IPS DF 6.9 (cell line): Measurements from ENCODE around the gene TSKU.

Experiments
- DNase-seq: peaks from one replicate; pipeline ENCODE4 v3.0.0-alpha.2; 2013; ENCODE audit warnings: low read depth, low spot score
- H3K27ac ChIP-seq: one replicate; pipeline ENCODE4 v1.5.1; 2013; ENCODE audit warnings: low read length, control low read depth
- H3K27me3 ChIP-seq: 2 replicates; pipeline ENCODE4 v1.6.1; 2013; ENCODE audit warnings: mild to moderate bottlenecking, low read length; ENCODE audit not compliant: control insufficient read depth, insufficient read depth
- H3K36me3 ChIP-seq: 2 replicates; pipeline ENCODE4 v1.6.1; 2013; ENCODE audit warnings: low read length; ENCODE audit not compliant: control insufficient read depth, insufficient read depth
- H3K4me1 ChIP-seq: 2 replicates; pipeline ENCODE4 v1.6.1; 2013; ENCODE audit warnings: low read length; ENCODE audit not compliant: control insufficient read depth, insufficient read depth
- H3K4me3 ChIP-seq: 2 replicates; pipeline ENCODE4 v1.5.1; 2013; ENCODE audit warnings: mild to moderate bottlenecking, low read length
- H3K9me3 ChIP-seq: 2 replicates; pipeline ENCODE4 v1.6.1; 2013; ENCODE audit warnings: low read length, inconsistent platforms; ENCODE audit not compliant: control insufficient read depth, insufficient read depth
- WGBS: extraction: QIAGEN DNeasy Blood & Tissue Kit; methylation state at CpG from one replicate; pipeline ENCODE4 v1.1.7; 2013; ENCODE audit warnings: mixed read lengths, missing lambda C conversion rate; ENCODE audit not compliant: insufficient read length, insufficient coverage; 5-methylcytosine and 5-hydroxymethylcytosine counted together

The TSKU gene

GRCh38 chr11:76770642-76771445 lies 12.3 kb upstream of the TSKU start:
- H3K36me3 ChIP-seq = no peaks in the 10 kb centered on the region
- H3K4me1 ChIP-seq = peaks cover 5% of the 10 kb centered on the region; the same call in 1 of the 2 replicates
- no peaks in the 10 kb centered on the region for H3K9me3 ChIP-seq
- DNase-seq = no peak
- H3K4me3 ChIP-seq = no peak overlapping the region
- WGBS = no CpG with 5 or more reads among the region's 6 CpGs
- H3K27me3 ChIP-seq = no peaks in the 10 kb centered on the region
- H3K27ac ChIP-seq = no peak overlapping the region

- H3K9me3 ChIP-seq = no peaks in the 10 kb centered on the region
- no CpG with 5 or more reads among the region's 8 CpGs for WGBS
- no peak overlapping the region for H3K27ac ChIP-seq
Observed at GRCh38 chr11:76771446-76772099, 11.6 kb upstream of the TSKU start.

DNA sequence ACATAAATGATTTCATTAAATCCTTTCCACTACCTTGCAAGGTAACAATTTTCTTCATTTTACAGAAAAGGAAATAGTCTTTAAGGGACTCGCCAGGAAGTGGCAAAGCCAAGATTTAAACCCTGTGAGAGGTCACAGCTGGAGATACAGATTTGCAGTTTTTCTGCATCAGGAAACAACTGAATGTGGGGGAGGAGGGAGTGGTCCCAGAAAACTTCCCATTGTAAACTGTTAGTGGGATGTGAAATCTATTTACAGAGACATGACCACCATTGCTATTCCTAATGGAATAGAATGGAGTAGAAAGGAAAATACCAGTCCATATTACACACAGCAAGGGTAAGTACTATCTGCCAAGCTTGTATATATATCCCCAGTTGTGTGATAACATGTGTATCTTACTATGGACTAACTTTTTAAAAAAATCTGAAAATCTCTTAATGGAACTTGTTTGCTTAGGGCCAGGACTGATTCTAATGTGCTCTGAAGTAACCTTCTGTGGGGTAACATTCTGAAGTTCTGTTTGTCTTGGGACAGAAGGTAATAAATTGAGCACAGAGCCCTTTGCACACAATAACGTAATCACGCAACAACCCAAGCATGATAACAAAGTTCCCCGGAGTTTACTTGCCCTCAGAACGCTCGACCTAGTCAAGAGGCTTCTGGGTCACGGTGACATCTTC lies 10.9 kb upstream of the TSKU start:
- WGBS = no CpG with 5 or more reads among the region's 7 CpGs
- Histone ChIP-seq H3K4me1 (peaks cover 5% of the 10 kb centered on the region; the same call in 1 of the 2 replicates), H3K36me3 (no peaks in the 10 kb centered on the region), H3K9me3 (no peaks in the 10 kb centered on the region), H3K27me3 (no peaks in the 10 kb centered on the region), H3K4me3 (no peak overlapping the region), H3K27ac (no peak overlapping the region)
- DNase-seq = no peak

More at GRCh38 chr11:76771446-76772099, 11.6 kb upstream of the TSKU start:
- no peaks in the 10 kb centered on the region for H3K36me3 ChIP-seq
- no peak for DNase-seq
- H3K4me3 ChIP-seq = no peak overlapping the region
- H3K4me1 ChIP-seq = peaks cover 5% of the 10 kb centered on the region; the same call in 1 of the 2 replicates
- no peaks in the 10 kb centered on the region for H3K27me3 ChIP-seq

GRCh38 chr11:76772783-76773106 lies 10.4 kb upstream of the TSKU start:
- peaks cover 5% of the 10 kb centered on the region; the same call in 1 of the 2 replicates for H3K4me1 ChIP-seq
- DNase-seq = no peak
- no peaks in the 10 kb centered on the region for H3K9me3 ChIP-seq
- H3K27me3 ChIP-seq = no peaks in the 10 kb centered on the region
- WGBS = no CpG with 5 or more reads among the region's 5 CpGs
- H3K4me3 ChIP-seq = no peak overlapping the region
- no peaks in the 10 kb centered on the region for H3K36me3 ChIP-seq
- no peak overlapping the region for H3K27ac ChIP-seq

DNA sequence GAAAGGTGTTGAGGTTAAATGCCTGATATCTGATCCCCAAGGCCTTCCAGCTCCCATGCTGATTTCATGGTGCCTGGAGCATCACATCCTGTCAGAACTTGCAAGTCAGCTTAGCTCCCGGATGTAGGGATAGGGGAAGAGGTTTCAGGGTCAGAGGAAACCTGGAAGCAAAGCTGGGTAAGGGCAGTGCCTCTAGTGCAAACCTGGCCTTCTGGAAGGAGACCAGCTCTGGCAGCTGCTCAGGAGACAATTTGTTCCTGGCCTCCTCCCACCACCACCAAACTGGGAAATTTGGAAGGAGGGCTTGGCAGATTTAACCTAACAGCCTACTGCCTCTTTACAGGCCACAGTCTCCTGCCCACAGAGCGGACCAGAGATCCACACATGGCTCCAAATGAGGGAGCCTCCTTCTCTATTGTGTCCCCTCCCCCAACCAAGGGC lies 9.2 kb upstream of the TSKU start:
- no peak for DNase-seq
- no peaks in the 10 kb centered on the region for H3K27me3 ChIP-seq
- H3K4me1 ChIP-seq = no peaks in the 10 kb centered on the region
- no CpG with 5 or more reads among the region's 2 CpGs for WGBS
- H3K36me3 ChIP-seq = no peaks in the 10 kb centered on the region
- no peak overlapping the region for H3K4me3 ChIP-seq
- H3K27ac ChIP-seq = no peak overlapping the region
- H3K9me3 ChIP-seq = no peaks in the 10 kb centered on the region

GRCh38 chr11:76776472-76776871 lies 6.7 kb upstream of the TSKU start:
- H3K36me3 ChIP-seq = no peaks in the 10 kb centered on the region
- H3K4me3 ChIP-seq = no peak overlapping the region
- no CpG with 5 or more reads among the region's 3 CpGs for WGBS
- H3K9me3 ChIP-seq = no peaks in the 10 kb centered on the region
- no peaks in the 10 kb centered on the region for H3K27me3 ChIP-seq
- peaks cover 2% of the 10 kb centered on the region; the same call in 1 of the 2 replicates for H3K4me1 ChIP-seq
- no peak for DNase-seq
- H3K27ac ChIP-seq = no peak overlapping the region

DNA sequence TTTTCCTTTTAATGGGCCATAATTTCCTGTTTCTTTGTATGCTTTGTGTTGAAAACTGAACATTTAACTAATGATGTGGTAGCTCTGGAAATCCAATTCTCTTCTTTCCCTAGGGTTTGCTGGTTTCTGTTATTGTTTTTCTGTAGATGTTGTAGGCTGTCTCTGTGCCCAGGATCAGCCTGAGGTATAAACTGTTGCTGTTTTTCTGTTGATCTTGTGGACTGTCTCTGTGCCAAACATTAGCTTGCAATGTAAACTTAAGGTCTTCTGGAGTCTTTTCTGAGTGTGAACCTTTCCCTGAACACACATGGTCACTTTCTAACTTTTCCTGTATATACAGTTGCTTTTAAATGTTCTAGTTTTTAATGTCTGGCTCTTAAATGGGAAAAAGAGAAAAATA lies 5.9 kb upstream of the TSKU start:
- Histone ChIP-seq H3K36me3 (no peaks in the 10 kb centered on the region), H3K27ac (no peak overlapping the region), H3K4me3 (no peak overlapping the region), H3K27me3 (no peaks in the 10 kb centered on the region), H3K9me3 (no peaks in the 10 kb centered on the region), H3K4me1 (peaks cover 5% of the 10 kb centered on the region; the same call in 1 of the 2 replicates)
- no peak for DNase-seq

DNA sequence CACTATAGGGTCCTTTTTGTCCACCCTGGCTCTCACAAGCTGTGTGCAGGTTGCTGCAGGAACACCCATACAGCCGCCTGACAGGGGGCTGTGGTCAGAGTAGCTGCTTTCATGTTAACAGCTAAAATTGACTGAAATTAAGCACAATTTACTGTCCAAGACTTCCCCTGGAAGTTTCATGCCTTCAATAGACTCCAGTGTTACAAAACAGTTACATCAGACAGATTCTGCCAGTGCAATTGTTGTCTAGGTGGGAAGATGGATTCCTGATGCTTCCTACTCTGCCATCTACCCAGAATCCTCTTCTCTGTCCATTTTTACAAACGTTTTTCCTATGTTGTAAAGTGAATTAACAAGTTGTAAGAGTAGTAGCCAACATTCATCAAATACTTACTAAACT lies 5.3 kb upstream of the TSKU start:
- Histone ChIP-seq H3K36me3 (no peaks in the 10 kb centered on the region), H3K27ac (no peak overlapping the region), H3K4me3 (no peak overlapping the region), H3K27me3 (no peaks in the 10 kb centered on the region), H3K4me1 (peaks cover 5% of the 10 kb centered on the region; the same call in 1 of the 2 replicates), H3K9me3 (no peaks in the 10 kb centered on the region)
- no peak for DNase-seq
- no CpG with 5 or more reads among the region's 2 CpGs for WGBS

- Histone ChIP-seq H3K36me3 (no peaks in the 10 kb centered on the region), H3K27ac (no peak overlapping the region), H3K4me3 (no peak overlapping the region), H3K4me1 (peaks cover 5% of the 10 kb centered on the region; the same call in 1 of the 2 replicates), H3K27me3 (no peaks in the 10 kb centered on the region), H3K9me3 (no peaks in the 10 kb centered on the region)
- no CpG with 5 or more reads among the region's 3 CpGs for WGBS
- no peak for DNase-seq
Observed at GRCh38 chr11:76778874-76779273, 4.3 kb upstream of the TSKU start.

DNA sequence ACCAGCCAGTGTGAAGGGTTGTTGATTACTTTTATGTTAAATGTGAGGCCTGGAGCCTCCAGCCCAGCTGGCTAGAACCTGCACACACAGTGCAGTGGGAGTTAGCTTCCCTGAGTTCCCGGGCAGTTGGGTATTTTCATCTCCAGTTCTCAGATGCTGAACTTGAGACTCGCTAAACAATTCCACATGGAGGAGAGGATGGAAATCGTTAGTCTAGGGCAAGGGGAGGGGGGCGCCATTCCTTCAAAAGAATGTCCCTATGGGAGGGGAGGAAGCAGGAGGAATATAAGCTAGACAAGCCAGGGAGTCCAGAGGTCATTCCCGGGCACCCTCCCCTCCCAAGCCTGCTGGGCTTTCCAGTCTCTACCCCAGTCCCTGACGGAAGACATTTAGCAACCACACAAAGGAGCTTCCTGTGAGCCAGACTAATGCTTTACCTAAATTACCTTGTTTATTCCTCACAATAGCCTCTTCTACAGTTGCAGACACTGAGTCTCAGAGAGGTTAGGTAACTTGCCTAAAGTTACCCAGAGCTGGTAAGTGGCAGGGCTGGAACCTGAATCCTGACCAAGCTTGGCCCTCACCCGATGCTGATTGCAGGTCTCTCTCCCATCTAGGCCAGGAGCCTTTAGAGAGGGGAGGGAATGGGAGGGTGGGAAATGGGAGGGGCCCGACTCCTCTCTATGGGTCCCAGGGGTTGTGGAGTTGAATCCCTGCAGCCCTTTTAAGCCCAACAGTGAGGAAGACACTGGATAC lies 1.9 kb upstream of the TSKU start:
- no peaks in the 10 kb centered on the region for H3K36me3 ChIP-seq
- WGBS = no CpG with 5 or more reads among the region's 8 CpGs
- no peak for DNase-seq
- no peak overlapping the region for H3K4me3 ChIP-seq
- H3K27me3 ChIP-seq = no peaks in the 10 kb centered on the region
- H3K9me3 ChIP-seq = no peaks in the 10 kb centered on the region
- peaks cover 7% of the 10 kb centered on the region for H3K4me1 ChIP-seq
- H3K27ac ChIP-seq = no peak overlapping the region
